Activated gamma-delta T cell treated with anti-CD3 and anti-CD28 coated beads, Interleukin-2, amount 50 U/mL, for 16 hours (primary cell): ENCODE data around the gene OTOA.
"Not testable (repeated sequence)": the region's sequence is repeated elsewhere in the genome, so short reads cannot be mapped to it uniquely, and the experiment has no call there.

Source experiments
- DNase-seq: peaks from one replicate; pipeline ENCODE4 v3.0.0-alpha.2; 2020; ENCODE audit warnings: low read depth

Gene OTOA

GRCh38 chr16:21674456-21674855 is 10.7 kb downstream of the OTOA start:
- DNase-seq: not testable (repeated sequence)

- DNase-seq: not testable (repeated sequence)
These were observed 16.9 kb downstream of the OTOA start for GRCh38 chr16:21680714-21681113.

GRCh38 chr16:21683184-21683583 is 19.4 kb downstream of the OTOA start:
- no peak for DNase-seq

- DNase-seq: no peak
These were observed 20.4 kb downstream of the OTOA start for GRCh38 chr16:21684199-21684598.

GRCh38 chr16:21685034-21685455 is 21.3 kb downstream of the OTOA start:
- DNase-seq: no peak

GRCh38 chr16:21689107-21689506 is 25.3 kb downstream of the OTOA start:
- no peak for DNase-seq

GRCh38 chr16:21690967-21691366 is 27.2 kb downstream of the OTOA start:
- not testable (repeated sequence) for DNase-seq

- no peak for DNase-seq
These were observed 30.8 kb downstream of the OTOA start for GRCh38 chr16:21694609-21695008.

- no peak for DNase-seq
These were observed 33.3 kb downstream of the OTOA start for GRCh38 chr16:21697032-21697431.

- no peak for DNase-seq
These were observed 34.6 kb downstream of the OTOA start for GRCh38 chr16:21698169-21699032.

GRCh38 chr16:21701271-21701670 is 37.5 kb downstream of the OTOA start:
- no peak for DNase-seq

GRCh38 chr16:21702276-21702675 is 38.5 kb downstream of the OTOA start:
- DNase-seq: no peak

- DNase-seq: no peak
These were observed 39.4 kb downstream of the OTOA start for GRCh38 chr16:21703156-21703555.

GRCh38 chr16:21703589-21704174 is 39.9 kb downstream of the OTOA start:
- DNase-seq: no peak

GRCh38 chr16:21704266-21704665 is 40.5 kb downstream of the OTOA start:
- DNase-seq: no peak

GRCh38 chr16:21704733-21705132 is 41.0 kb downstream of the OTOA start:
- no peak for DNase-seq

GRCh38 chr16:21708533-21709115 is 44.9 kb downstream of the OTOA start:
- DNase-seq: peak; percentile 78

GRCh38 chr16:21710938-21711337 is 47.2 kb downstream of the OTOA start:
- no peak for DNase-seq

- DNase-seq: no peak
These were observed 50.0 kb downstream of the OTOA start for GRCh38 chr16:21713549-21714368.

GRCh38 chr16:21714369-21714618 is 50.5 kb downstream of the OTOA start:
- not testable (repeated sequence) for DNase-seq

GRCh38 chr16:21717608-21718007 is 53.8 kb downstream of the OTOA start:
- DNase-seq: no peak

GRCh38 chr16:21719283-21719682 is 55.5 kb downstream of the OTOA start:
- no peak for DNase-seq

GRCh38 chr16:21720533-21720932 is 56.8 kb downstream of the OTOA start:
- no peak for DNase-seq
